Measurements from ENCODE around the gene HMGCS2.

- TF ChIP-seq CTCF (IDR thresholded peaks at IDR 0.05; ENCODE audit: low read depth, low read length) (no peak), EZH2phosphoT487 (IDR thresholded peaks at IDR 0.05; ENCODE audit: low read depth) (no peak)
Observed at GRCh38 chr1:119766374-119766794, 2.3 kb downstream of the HMGCS2 start.

Data from OCI-LY3 (cell line).